Measurements from ENCODE around the gene CD96.

DNA sequence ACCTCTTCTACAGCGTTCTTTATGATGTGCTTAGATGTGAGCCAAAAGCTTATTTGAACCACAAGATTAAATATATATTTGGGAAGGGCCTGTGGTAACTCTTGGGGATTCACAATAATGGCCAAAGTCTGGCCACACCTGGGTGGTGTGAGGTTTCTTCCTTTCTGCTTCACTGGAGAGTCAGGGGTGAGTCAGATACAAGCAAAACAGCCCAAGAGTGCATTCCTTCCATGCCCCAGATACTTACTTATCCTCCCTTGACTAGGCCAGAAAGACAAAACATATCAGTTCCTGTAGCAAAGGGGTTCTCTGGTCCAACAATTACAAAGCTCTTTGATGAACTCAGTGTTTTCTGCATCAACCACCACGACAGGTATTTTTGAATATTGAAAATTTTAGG lies 52.2 kb downstream of the CD96 start:
- TF ChIP-seq CTCF (IDR thresholded peaks at IDR 0.05) (no peak), EP300 (IDR thresholded peaks at IDR 0.05) (no peak), POLR2AphosphoS5 (IDR thresholded peaks at IDR 0.05) (no peak), POLR2A (IDR thresholded peaks at IDR 0.05) (no peak)
